Fibroblast of skin of left quadriceps (primary cell): Measurements from ENCODE around the gene KRT6C.
"Not testable (repeated sequence)": the region's sequence is repeated elsewhere in the genome, so short reads cannot be mapped to it uniquely, and the experiment has no call there.

Source experiments
- DNase-seq, 2 experiments: peaks; one replicate each; pipeline ENCODE4 v3.0.0-alpha.2; 2013; ENCODE audit warnings: low read depth in 2 of 2

Gene KRT6C

DNA sequence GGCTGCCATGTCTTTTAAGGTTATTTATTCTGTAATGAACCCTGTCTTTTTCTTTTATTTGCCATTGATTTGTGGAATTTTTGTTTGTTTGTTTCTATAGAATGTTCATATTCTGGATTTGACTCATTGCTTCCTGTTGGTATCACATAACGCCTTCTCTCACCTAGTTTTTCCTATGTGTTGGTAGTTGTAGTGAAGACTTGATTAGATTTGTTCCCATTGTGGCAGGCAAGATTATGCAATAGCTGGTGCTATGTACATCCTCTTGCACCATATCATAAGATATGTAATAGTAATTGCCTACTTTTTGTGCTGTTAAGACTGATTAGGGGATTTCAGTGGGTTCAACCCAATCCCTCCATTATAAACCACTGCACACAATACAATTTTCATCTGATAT lies 17.8 kb downstream of the KRT6C start:
- no peak for DNase-seq

DNA sequence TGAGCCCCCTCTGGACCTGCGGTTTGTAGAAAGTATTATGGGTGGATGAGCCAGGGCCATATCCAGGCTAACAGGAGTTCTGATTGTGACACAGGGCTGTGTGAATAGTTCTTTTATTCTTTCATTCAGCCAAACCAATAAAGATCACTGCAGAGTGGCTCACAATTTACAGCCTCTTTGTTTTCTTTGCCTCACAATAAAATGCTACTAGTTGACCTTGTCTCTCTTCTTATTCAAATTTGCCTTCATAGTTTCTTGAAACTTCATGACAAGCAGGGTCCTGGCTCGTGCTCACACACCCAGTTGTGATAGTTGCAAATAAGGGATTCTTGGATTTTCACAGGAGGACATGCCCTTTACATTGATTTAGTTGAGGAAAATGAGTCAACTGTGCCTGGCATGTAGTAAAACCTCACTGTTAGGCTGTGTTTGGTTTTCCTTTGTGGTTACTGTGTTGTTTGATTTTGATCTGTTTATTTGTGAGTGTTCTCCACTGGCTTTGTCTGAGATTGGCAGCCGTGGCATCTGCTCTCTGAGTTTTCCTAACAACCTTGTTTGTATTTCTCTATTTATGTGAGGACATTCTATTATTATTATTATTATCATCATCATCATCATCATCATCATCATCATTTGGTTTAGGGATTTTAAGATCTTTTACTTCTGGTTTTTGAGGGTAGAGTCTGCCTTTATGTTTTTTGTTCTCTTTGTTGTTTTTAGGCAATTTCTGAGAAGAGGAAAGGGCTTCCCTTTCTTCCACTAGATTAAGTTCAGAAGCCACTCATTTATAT lies 19.0 kb downstream of the KRT6C start:
- DNase-seq, result no peak

DNA sequence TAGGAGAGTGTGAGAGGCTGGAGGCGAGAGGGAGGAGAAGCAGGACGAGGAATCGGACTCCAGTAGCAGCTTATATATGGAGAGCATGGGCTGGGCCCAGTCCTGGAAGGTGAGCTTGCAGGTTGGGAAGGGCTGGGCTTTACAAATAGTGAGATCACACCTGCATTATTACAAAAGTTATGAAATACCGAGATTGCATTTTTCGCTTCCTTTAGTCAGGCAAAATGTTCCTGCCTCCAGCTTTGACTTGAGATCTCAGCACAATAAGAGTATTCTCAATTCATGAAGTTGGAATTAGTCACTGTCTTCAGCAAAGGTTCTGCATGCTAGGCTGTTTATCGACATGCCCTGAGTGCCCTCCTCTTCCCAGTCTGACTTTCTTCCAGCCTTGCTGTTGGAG lies 21.5 kb downstream of the KRT6C start, which contains the start of gene KRT6B:
Gene KRT6B, minus strand, starts transcription at position 46 of the 400 bp plus-strand sequence. CDS start 68 bp downstream, outside the sequence.
- no peak for DNase-seq

DNA sequence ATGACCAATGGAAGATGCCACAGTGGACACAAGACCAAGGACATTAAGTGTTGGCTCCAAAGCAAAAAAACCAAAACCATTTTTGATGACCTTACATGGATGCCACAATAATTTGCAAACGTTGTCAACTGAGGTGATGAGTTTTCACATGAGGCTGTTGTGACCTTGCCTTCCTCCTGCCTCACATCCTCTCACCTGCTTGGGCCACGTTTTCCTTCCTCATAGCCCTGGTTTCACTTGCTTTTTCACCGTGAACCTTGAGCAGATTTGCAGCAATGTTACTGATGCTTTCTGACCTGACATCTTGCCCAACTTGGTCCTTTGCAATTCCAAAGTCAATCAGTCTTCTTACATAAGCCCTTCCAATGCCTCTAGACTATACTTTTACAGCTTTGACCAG lies 25.4 kb downstream of the KRT6C start:
- no peak for DNase-seq

DNA sequence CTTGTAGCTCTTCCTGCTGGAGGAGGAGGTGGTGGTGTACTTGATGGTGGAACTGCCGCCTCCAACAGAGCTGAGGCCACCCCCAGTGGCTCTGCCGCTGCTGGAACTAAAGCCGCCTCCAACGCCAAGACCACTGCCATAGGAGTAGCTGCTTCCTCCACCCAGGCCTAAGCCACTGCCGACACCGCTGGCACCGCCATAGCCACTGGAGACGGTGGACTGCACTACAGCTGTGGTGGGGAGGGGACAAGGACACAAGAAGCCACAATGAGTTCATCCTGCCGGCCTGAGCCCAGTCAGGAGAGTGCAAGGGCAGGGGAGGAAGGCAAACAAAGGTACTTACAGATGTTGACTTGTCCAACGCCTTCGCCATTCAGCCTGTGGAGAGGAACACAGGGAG lies 26.4 kb downstream of the KRT6C start:
- not testable (repeated sequence) for DNase-seq

DNA sequence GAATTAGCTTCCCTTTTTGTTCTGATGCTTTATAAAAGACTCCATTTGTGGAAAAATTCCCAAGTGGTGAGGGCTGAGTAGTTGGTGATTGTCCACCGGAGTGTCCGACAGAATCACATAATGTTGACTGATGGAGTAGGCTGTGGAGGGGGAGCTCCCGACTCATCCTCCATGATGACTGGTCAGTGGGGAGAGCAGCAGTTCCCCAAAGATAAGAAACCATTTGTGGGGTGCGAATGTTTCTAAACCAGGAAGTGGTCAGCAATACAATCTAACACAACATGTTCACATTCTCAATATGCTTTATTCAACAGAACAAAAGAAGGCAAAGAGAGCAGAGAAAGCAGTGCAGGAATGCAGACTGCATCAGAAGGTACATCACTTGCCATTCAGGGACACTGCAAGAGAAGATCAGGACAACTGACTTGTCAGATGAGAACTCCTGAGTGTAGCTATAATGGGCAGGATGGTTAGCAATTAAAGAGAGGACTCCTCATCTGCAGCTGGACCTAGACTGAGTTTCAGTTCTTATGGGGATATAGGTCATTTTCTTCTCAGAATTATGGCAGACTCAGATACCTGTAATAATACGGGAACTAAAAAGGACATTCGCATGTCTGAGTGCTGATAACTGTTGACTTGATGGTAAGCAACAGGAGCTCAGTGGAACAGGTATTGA lies 27.1 kb downstream of the KRT6C start:
- DNase-seq, result no peak

DNA sequence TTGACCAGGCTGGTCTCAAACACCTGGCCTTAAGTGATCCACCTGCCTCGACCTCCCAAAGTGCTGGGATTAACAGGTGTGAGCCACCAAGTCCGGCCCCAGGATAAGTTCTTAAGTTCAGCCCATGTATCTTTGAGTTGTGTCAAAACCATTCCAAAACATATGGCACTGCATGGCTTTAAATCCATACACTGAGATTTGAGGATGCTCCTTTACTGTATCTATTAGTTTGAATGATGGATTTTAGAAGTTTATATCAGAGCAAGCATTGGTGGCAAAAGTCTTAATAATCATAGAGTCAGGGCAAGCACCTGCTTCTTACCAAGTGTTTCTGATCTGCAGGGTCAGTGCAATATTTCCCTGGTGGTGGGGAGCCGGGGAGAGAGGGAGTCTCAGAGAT lies 27.7 kb downstream of the KRT6C start:
- no peak for DNase-seq

DNA sequence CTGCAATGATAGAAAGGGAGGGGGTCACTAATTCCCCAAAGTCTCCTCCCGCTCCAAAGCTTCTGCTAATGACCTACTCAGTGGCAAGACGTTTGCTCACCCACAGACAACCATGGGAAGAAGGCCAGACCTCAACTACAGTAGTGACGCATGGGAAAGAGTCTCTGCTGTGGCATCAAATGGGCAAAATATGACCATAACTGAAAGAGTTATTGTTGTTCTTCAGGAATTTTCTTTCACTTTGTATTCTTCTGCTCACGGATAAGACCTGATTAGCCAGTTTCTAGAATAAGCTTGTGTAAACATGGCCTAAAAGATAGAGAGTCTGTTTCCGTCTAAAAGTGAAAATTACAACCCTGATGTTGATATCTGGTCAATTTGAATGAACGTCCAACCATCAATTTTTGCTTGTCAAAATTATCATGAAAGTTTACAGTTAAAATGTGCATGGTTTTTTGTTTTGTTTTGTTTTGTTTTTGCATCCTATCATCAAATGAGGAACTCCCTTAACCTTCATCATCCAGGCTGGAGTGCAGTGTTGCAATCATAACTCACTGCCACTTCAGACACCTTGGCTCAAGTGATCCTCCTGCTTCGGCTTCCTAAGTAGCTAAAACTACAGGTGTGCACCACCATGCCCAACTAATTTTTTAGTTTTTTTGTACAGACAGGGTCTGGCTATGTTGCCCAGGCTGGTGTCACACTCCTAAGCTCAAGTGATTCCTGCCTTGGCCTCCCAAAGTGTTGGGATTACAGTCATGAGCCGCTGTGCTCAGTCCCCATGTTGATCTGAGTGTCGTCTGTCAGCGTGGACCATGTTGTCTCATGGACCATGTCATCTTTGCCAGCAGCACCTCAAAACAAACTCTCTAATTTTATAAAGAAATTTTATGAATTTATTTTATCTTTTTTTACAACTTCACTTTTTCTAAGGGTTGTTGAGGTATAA lies 28.7 kb downstream of the KRT6C start:
- DNase-seq, result no peak

DNA sequence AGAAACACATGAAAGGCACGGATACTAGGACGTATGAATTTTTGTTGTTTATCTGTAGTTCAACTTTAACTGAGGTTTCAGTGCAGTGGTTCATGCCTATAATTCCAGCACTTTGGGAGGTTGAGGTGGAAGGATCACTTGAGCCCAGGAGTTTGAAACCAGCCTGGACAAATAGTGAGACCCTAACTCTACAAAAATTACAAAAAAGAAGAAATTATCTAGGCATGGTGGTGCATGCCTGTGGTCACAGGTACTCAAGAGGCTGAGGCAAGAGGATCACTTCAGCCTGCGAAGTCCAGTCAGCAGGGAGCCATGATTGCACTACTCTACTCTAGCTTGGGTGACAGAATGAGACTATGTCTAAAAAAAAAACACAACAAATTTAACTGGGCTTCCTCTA lies 29.6 kb downstream of the KRT6C start:
- DNase-seq, result no peak

DNA sequence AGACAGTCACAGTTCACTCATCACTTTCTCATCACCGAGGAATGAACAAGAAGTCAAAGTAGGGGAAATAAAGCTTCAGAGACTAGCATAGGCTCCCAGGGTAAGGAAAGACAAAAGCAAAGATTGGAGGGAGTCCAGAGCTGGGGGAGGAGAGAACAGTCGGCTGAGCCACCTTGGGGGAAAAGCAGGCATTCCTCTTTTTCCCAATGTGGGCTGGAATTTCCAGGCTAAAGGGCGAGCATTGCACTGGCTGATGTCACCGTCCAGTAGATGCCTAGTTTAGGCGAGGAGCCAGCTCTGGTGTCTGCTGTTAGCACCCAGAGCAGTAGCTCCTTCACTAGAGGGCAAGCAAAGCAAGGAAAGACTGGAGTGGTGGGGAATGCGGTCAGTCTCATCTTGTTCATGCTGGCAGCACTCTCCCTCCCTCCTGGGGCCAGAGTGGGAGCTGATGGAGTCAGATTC lies 31.0 kb downstream of the KRT6C start:
- DNase-seq, result peak; percentile 60 to 69

DNA sequence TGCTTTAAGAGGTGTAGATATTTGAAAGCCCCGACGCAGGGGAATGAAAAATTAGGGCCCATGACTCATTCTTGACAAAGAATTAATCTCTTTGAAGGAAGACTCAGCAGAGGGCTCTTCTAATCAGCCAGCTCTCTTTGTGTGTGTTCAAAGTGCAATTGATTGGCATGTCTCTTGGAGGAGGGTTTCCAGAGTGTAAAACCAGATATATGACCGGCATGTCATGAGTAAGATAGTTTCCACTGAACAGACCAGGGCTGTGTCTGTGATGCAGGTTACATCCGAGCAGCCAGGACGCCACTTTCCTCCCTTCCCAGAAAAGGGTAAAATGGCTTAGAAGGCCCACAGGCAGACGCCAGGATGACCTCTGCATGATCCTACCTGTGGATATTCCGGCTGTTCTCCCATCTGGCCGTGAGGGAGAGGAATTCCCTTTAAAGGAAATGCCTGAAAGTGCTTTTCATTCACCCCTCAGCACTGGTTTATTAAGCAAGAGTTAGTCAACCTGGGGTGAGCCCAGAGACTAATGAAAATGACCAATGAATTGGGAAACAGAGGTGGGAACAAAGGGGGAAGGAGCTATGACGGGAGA lies 32.2 kb downstream of the KRT6C start:
- DNase-seq, result no peak

DNA sequence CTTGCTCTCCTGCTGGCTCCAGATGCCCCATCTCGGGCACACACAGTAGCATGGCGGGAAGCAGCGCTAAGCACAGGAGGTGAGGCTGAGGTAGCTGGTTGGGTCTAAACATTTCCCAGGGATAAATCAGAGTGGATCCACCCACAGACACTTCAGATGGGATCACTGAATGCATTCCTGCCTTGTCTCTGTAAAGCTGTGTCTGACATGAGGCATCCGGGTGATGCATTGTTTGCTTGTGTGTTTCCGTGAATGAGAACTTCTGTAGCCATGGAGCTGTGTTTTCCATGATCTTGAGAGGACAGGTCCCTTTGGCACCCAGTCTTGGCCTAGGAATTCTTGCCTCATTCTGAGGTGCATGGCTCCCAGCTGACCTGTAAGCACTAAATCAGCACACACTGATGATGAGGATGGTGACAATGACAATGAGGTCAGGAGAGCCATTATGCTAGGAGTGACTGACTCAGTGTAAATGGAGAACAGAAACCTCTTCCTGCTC lies 32.7 kb downstream of the KRT6C start:
- no peak for DNase-seq

DNA sequence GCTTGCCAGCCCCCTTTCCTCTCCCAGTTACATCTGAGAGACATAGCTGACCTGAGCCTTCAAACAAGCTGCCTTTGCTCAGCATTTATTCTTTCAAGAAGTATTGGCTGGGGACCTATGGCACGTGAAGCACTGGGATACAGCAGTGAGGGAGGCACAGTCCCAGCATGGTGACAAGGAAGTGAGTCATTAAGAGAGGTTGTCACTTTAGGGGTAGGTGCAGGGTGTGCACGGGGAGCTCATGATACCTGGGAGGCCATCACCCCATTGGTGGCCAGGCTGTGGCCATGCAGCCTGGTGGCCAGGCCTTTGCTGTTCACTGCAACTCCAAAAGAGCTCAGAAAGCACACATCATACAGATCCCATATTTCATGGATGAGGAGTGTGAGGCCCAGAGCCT lies 33.8 kb downstream of the KRT6C start:
- no peak for DNase-seq

DNA sequence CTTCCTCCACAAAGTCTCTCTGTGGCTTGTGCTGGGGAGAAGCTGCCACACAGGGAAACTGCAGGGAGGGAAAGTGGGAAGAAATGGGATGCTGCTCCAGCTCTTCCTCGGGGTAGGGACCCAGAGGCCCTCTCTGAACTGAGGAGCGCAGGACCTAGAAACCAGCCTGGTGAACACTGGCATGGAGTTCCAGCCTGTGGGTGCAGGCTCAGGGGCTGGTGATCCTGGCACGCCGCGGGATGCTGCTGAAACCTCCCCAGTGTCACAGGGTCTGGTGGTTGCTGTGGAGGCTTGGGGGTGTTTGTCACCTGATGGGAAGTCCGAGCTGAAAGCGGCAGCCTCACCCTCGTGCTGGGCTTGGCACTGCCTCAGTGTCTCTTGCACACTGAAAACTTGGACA lies 34.2 kb downstream of the KRT6C start:
- DNase-seq, result no peak

DNA sequence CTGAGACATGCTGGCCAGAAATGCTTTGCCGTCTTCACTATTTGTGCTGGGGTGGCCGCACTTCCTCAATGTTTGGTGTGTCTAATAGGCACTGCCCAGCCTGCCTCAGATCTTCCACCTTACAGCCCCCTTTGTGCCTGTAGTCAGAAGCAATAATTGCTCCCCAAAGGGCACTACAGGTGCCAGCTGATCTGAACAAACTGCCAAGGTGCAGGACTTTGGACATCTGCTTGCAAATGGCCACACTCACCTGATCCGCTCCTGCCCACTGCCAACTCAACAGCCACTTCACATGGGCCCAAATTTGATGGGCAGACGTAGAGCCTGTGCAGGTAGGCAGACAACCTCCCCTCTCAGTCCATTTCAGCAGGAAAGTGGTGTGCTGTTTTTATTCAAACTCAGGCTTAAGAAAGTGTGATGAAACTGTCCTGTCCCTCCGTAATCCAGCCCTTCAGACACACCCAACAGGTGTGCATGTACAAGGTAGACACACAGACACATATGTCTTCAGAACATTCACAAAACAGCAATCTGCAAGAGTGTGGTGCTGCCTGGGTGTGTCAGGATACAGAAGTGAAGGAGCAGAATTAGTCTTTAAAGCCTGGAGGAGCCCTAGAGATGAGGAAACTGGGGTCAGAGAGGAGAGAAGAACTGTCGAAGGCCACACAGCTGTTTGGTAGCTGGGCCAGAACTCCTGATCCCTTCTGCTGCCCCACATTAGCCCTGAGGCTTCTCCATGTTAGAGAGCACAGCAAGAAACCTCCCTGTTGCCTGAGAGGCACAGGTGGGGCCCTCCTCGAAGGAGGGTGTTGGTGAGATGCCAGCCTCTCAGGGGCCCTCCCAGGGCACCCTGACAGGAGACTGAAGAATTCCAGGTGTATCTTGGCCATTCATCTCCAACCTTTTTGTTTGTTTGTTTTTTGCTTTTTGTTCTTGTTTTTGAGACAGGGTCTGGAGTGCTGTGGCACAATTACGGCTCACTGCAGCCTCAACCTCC lies 35.0 kb downstream of the KRT6C start:
- DNase-seq, result no peak

DNA sequence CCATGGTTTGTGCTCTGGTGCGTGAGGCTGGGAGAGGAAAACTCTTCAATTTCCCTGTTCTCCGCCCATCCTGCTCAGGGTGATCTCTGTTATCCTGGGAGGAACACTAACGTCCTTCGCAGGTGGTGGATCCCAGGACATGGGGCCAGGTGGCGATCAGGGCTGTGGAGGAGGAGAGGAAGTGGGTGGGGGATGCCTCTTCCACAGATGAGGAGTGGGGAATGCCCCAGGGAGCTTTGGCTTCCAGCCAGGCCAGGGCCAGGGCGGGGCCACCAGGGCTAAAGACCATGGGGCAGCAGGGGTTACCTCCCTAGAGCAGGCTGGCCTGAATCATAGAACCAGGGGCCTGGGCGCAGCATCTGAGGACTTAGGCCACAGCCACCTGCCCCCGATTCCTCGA lies 36.1 kb downstream of the KRT6C start:
- DNase-seq, result no peak

DNA sequence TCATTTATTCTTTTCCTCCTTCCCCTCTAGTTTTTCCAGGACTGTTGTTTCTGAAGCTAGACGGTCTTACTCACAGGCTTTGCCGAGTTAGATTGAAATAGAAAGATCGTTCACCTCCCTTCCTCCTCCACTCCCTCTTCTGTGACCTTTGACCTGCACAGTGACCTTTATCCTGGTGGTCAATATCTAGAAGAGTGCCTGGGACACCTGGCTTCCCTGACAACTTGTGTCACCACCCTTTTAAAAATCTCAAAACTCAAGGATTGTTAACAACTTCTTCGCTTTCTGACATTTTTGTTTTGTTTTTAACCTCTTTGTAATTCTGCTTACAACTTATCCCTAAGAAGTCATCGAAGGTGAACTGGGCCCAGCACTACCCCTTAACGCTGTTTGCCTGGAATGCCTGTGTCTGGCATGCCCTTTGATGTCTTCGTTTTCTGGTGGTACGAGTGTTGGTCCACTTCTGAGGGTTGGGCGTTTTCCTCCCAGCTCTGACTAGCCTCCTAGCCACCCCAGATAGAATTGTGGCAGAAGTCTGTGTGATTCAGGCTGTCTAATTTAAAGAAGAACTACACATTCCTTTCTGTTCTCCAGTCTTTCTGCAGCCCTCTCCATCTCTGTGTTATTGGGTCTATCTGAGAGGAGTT lies 36.7 kb downstream of the KRT6C start:
- DNase-seq, result no peak

DNA sequence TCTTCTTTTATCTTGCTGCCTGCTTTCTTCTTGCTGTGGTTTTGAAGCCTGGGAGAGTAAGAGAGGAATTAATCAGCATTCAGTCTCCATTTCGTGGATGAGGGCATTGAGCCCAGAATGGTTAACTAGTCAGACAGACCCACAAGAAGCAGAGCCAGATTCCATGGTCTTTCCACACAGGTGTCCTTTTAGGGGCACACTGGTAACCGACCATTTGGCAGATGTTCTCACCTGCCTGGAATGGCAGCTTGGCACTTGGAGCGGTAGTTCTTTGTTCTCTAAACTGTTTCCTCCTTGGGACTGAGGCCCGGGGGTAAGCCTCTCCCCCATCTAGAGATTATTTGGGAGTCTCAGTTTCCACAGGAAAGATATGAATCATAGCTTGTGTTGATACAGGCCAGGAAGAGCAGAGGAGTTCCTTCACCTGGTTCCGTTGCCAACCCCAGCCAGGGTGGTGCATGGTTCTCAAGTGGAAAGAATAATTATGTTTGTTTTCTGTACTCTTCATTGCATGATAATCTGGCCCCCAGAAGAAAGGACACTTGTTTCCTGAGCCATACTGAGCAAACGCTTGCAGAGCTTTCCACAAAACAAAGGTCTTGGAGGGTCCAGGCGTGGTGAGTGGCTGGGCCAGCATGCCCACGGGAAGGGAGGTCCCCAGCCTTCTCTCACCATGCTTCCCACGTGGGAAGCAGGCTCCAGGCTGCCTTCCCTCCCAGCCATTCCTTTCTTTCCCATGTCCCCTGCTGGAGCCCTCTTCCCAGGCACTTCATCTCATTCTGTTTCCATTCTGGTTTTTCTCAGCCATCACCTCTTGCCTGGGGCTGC lies 37.4 kb downstream of the KRT6C start:
- no peak for DNase-seq

DNA sequence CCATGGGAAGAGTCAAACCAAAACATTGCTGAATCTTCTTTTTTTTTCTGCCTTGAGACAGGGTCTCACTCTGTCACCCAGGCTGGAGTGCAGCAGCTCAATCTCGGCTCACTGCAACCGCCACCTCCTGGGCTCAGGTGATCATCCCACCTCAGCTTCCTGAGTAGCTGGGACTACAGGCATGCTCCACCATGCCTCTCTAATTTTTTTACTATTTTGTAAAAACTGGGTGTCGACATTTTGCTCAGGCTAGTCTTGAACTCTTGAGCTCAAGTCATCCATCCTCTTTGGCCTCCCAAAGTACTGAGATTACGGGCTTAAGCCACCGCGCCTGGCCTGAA lies 38.0 kb downstream of the KRT6C start:
- no peak for DNase-seq
